GM19468 (cell line): ENCODE data around the gene FPR1.

ENCODE experiments used
- ATAC-seq: cut with Tn5 transposase; IDR thresholded peaks from one replicate; pipeline ENCODE4 v1.9.1; 2021; ENCODE audit warnings: mild to moderate bottlenecking, moderate library complexity, moderate number of reproducible peaks; ENCODE audit not compliant: unreplicated experiment; ENCODE audit errors: extremely low read depth

The FPR1 gene

GRCh38 chr19:51710163-51710562 is 41.5 kb downstream of the FPR1 start:
- no peak for ATAC-seq

GRCh38 chr19:51709575-51709974 is 42.1 kb downstream of the FPR1 start:
- no peak for ATAC-seq

- no peak for ATAC-seq
Measured at GRCh38 chr19:51708811-51709210, 42.9 kb downstream of the FPR1 start.

DNA sequence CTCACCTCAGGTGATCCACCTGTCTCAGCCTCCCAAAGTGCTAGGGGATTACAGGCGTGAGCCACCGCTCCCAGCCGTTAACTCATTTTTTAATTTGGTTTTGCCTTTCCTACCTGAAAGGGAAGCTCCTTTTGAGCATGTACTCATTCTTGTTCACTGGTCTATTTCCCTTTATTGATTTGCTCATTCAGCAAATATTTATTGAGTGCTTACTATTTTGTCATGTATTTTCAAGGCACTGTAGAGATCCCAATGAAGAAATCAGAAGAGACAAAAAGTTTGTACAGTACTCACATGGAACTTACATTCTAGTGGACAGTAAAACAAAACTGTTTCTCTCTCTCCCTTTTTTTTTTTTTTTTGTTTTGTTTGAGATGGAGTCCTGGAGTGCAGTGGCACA is 44.8 kb downstream of the FPR1 start:
- no peak for ATAC-seq

GRCh38 chr19:51706296-51706695 is 45.4 kb downstream of the FPR1 start:
- ATAC-seq = no peak

GRCh38 chr19:51704626-51705025 is 47.1 kb downstream of the FPR1 start:
- no peak for ATAC-seq

GRCh38 chr19:51703575-51704515 is 47.8 kb downstream of the FPR1 start:
- ATAC-seq = peak; percentile 65

DNA sequence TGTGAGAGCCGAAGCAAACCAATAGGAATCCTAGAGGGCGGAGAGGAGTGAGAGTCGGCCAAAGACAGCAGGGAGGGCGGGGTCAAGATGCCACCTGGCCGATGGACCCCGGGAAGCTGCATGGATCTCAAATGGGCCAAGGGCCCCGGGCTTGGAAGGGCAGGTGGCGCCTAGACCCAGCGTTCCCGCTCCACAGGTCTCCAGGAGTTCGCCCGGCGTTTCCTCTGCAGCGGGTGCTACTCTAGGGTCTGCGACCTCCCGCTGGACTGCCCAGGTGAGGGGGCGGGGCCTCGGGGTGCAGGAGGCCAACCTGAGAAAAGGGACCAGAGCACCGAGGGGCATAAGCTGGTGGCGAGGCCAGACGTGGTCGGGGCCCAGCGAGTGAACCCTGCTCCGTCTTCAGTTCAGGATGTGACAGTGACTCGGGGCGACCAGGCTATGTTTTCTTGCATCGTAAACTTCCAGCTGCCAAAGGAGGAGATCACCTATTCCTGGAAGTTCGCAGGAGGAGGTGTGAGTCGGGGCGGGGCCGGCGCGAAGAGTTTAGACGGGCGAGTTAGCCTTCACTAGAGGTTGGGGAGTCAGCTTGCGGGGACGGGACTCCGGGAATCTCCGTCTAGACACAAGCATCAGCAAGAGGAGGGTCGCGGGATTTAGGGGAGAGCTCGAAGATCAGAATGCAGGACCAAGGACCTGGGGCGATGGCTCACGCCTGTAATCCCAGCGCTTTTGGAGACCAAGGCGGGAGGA is 48.7 kb downstream of the FPR1 start:
- ATAC-seq = no peak

GRCh38 chr19:51702103-51702824 is 49.4 kb downstream of the FPR1 start:
- ATAC-seq = no peak

- no peak for ATAC-seq
Measured at GRCh38 chr19:51701468-51702100, 50.1 kb downstream of the FPR1 start.

- no peak for ATAC-seq
Measured at GRCh38 chr19:51699170-51699569, 52.5 kb downstream of the FPR1 start.

DNA sequence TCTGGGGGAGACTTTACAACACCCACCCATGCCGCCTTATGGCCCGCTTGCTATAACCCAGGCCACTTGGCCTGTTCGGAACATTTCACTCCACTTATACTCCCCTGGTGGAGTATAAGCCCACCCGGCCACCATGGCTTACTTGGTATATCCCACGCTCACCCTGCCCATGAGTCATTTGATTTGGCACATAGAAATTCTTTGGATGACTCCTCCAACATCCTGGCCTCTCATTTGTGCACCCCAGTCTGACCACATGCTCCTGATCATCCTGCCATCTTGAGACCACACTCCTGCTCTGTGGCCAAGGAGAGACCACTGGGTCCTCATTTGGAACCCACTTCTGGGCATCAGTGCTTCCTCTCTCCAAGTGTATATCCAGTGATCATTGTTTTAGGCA is 53.4 kb downstream of the FPR1 start:
- no peak for ATAC-seq

DNA sequence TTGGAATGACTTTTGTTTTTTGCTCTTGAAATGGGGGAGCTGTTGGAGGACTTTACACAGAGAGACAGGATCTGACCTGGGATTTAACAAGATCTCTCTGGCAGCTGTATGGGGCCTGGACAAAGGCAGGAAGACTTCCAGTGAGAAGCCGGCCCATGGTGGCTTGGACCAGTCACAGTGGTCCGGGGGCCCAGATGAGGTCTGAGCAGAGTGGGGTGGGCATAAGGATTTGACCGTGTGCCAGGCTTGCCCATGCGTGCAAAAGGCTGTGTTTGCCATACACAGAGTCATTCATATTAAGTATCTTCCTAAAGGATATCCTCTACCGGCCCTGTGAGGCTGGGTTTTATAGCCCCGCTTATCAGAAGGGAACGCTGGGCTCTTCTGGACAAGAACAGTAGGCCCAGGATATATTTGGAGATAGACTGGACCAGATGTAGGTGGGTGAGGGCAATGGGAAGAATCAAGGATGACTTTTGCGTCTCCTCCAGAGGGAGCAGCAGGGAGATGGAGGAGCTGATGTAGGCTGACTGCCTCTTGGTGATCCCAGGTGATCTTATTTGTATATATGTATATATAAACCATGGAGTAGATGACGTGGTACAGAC is 54.4 kb downstream of the FPR1 start:
- no peak for ATAC-seq

DNA sequence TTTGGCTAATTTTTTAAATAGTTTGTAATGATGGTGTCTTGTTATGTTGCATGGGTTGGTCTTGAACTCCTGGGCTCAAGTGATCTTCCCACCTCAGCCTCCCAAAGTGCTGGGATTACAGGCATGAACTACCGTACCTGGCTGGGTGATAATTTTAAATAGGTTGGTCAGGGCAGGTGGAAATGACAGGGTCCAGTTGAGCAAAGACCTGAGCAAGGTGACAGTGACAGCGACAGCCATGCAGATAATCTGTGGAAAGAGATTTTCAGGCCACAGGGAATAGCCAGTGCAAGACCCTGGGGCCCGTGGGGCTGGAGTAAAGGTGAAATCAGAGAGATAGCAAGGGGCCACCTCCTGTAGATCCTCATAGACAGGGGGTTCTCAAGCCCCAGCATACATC is 55.1 kb downstream of the FPR1 start:
- ATAC-seq = no peak
